GM19193 (cell line): Measurements from ENCODE around the gene CPEB2.

Source experiments
- POLR2A ChIP-seq: IDR thresholded peaks from 4 replicates; pipeline ENCODE4 v1.6.1; 2011; ENCODE audit not compliant: insufficient read depth, insufficient read length; ENCODE audit errors: extremely low read depth

Gene CPEB2

DNA sequence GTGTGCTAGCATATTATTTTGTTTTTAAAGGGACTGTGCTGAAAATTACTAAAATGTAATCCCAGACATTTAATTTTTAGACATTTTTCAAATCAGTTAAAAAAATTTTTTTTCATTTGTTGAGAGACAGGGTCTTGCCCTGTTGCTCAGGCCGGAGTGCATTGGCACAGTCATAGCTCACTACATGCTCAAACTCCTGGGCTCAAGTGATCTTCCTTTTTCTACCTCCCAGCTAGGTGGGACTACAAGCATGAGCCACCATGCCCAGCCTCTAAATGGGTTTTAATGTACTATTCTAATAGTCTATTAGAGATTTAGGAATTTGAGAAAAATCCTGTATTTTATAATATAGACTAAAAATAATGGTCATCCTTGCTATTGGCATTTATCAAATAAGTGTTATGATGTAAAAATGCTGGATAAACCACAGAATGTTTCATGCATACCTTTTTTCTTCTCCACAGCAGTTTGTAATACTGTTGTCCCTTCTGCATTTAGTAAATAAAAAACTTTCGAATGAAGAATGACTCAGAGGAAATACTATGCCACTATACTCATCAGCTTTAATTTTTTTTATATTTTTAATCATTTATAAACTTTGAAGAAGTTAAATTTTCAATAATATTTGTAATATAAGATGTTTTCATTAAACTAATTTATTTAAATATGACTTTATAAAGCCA lies 29.9 kb downstream of the CPEB2 start:
- no peak for TF ChIP-seq POLR2A

DNA sequence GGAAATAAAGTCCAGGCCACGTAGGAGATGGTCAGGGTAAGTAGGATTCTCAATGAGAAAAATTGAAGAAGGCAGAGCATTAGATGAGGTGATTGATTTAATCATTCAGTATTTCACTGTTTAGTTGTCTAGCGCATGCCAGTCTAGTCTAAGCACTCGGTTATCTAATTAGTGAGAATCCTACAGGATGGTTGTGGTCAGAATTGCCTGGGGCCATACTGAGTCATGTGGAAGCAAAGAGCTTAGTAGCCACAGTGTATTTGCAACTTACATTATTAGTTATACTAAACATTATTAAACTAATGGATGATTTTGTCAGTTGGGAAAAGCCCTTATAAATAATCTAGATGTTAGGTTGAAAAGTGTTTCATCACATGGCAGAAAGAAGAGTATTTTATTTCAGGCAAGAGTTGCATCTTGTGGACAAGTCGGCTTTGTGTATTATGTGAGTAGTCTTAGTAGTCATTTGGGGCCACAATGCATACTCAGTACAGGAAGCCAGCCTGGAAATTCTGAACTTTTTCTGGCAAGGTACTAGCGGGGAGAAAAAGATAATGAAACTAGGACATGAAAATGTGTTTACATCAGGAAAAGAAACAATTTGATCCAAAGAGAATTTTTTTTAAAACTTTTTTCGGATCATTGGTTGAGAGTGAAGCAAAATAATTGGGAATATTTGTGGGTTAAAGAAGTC lies 31.9 kb downstream of the CPEB2 start:
- TF ChIP-seq POLR2A: no peak

DNA sequence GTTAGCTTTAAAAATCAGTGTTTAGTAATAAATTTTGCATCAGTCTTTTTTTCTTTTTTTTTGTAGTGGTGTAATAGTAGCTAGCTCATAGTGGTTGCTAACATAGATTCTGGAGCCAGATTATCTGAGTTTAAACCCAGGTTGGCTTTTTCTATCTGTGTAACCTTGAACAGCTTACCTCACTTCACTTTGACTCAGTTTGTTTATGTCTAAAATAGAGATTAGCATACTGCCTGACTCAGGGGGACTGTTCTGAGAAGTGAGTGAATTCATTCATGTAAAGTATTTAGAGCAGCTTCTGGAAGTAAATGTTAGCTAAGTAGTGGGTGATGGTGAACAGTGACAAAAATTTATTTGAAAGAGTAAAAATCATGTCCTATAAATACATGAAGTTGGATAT lies 32.9 kb downstream of the CPEB2 start:
- no peak for TF ChIP-seq POLR2A

DNA sequence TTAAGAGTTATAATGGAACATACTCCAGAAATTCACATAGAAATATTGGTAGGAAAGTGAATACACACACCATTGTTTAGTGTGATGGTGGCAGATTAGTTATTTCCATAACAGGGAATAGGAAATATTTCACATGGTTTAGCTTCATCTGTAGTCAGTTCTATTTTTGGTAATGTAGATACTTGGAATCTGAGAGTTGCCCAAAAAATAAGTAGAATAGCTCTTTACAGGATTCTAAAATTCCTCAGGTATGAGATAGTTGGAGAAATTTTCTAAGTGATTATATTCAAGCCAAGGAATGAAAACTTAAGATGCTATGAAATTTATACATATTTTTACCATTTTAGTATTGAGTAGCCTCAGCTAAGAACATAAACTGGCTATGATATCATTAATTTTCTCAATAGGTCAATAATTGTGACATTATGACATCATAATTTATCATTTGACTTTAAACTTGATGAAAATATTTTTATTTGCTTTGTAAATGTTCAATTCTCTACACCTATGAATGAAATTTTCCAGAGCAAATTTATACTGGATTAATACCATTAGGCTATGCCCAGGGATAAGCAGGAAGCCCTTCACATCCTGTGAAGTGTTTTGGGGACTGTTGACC lies 35.8 kb downstream of the CPEB2 start:
- no peak for TF ChIP-seq POLR2A

DNA sequence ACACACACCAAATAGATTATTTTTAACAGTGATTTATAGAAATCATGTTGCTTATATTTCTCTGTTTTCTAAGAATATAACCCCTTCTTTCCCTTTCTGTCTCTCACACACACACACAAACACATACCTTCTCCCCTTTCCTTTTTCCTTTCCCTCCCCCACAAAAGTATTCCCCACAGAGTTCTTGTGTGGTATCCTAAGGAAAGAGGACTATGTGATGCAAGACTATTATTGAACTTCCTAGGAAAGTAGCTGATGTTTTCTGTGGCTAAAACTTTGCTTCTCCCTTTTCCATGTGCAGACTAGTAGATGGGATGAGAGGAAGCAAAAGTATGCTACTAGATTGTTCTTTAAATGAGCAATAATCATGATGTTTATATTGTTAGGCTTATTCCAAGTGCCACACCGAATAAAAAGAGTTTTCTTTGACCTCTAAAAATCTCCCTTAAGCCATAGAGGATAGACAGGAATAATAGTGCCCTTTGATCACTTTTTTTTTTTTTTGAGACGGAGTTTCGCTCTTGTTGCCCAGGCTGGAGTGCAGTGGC lies 38.7 kb downstream of the CPEB2 start:
- no peak for TF ChIP-seq POLR2A

DNA sequence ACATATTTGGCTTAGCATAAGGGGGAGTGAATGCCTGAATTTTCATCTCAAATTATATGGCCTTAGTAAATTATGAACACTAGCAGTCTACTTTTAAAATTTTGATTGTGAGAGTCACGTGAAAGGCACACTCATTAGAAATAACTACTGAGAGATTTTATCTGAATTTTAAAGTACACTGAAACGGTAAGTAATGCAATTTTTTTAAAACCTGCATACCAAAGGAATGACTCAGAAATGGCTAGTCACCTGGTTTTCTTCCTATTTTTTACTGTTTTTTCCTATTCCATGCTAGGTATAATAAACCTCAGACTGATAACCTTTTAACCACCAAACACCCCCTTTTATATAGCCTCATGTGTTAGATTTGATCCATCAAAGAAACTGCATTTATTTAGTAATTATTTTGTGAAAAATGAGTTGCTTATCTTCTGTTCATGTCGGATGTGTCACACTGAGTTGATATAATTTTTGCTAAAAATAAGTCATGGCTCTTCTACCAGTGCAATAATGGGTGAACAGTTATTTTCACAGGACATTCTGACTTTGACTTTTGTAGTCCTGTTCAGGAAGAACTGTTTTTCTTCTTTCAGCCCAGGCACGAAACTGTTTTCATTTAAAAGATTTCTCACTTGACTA lies 40.4 kb downstream of the CPEB2 start:
- no peak for TF ChIP-seq POLR2A

DNA sequence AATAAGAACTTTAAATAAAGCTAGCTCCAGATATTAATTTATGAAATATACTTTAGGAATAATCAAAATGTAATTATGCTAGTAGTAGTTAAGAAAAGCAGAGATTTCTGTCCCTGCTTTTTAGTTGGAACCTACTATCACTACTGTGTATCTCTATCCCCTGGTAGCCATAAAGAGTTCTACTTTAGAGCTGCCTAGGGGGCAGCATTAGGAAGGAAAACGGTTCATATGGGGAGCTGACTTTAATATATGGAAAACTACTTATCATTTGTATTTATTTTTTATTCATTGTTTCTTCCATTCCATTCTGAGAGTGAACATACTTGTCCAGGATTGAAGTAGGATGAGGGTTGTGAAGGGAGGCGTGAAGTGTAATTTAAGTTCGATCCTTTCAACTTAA lies 40.9 kb downstream of the CPEB2 start:
- no peak for TF ChIP-seq POLR2A

DNA sequence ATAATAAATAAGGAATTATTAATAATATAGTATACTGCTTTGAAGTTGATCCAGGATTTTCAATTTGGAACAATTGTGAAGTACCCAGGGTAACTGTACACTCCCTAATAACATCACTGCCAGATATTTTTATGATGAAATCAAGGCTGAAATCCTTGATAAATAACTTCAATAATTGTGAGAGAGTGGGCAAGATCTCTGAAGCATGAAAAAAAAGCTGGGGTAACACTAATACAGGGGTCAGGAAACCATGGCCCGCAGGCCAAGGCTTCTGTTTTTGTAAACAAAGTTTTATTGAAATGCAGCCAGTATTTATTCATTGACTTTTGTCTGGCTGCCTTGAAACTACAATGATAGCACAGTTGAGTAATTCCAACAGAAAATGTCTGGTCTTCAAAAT lies 41.6 kb downstream of the CPEB2 start:
- no peak for TF ChIP-seq POLR2A

DNA sequence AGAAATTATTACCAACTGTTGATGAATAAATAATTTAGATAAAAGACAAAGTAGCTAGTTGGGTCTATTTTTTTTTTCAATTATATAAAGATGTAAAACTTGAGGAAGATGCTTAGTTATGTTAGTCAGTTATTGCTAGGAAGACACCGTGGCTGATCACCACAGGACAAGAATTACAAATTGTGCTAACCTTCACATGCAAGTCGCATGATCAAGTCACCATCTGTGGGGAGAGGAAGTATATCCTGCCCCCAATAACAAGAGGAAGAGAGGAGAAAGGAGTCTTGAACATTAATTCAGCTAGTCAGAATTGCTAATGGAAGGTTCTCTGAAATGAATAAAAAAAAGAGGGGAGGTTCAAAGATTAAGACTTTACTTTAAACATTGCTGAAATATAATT lies 52.3 kb downstream of the CPEB2 start:
- no peak for TF ChIP-seq POLR2A

DNA sequence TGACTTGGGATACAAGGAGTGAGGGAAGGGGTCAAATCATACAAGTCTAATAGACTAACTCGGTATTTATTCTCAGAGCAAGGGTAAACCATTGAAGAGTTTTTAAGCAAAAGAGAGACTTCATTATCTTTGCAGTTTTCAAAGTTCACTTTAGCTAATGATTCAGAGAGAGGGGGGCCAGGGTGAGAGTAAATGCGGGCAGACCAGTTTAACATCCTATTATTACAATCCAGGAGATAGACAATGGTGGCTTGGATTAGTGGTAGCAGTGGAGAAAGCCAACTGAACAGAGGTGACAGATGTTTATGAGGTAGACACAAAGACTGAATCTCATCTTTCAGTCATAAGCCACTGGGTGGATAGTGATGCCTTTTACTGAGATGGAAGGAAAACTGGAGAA lies 57.9 kb downstream of the CPEB2 start:
- no peak for TF ChIP-seq POLR2A

DNA sequence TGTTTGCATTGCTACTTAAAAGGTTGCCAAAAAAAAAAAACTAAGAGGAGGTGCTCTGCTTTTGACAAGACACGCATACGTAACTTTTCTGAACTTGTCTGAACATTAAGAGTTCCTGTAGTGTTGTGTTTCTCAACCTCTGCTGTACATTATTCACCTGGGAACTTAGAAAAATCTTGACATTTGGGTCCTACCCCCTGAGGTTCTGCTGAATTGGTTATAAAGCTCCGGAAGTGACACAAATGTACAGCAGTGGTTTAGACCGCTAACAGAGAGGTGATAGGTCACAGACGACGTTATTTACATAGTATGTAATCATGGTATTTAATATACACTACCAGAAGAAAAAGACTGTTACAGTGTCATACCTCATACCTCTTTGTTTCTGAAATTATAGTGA lies 61.1 kb downstream of the CPEB2 start:
- TF ChIP-seq POLR2A: no peak

DNA sequence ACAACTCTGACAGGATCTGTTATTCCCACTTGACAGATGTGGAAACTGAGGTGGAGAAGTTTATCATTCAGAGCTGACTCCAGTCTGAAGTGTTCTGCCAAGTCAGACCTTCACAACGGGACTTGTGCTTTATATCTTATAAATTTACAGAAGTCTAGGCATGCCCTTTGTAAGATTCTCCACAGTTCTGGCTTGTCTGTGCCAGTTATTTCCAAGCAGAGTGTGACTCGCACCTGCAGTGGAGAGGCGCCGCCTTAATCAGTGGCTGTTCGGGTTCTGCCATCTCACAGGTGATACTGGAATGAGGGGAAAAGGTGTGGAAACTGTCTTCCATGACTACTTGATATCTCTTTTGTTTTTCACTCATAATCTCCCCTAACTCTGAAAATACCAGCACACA lies 63.2 kb downstream of the CPEB2 start:
- no peak for TF ChIP-seq POLR2A

DNA sequence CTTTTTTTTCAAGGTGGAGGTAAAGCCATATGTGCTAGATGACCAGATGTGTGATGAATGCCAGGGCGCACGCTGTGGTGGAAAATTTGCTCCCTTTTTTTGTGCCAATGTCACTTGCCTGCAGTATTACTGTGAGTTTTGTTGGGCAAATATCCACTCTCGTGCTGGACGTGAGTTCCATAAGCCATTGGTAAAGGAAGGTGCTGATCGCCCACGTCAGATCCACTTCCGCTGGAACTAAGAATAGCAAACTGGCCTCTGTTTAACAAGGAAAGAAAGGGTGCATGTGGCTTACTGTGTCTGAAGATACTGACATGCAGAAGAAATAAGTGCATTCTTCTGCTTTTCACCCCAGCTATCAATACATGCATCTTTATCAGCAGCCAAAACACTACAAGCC lies 63.9 kb downstream of the CPEB2 start:
- TF ChIP-seq POLR2A: no peak

DNA sequence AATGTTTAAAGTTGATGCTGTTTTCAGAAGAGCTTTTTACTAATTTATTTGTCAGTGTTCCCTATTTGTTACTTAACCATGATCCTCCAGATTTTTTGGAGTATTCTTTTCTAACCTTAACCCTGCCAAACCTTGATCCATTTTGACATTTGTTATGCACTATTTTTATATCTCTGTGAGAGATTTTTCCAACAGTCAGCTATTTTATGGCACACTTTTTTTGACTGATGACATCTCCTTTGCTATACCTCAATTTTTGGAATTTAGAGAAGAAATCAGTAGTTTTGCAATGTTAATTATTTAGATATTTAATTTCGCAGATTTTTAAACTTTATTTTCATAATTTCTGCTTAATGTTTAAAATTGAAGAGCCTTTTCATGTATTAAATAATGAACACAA lies 66.0 kb downstream of the CPEB2 start:
- TF ChIP-seq POLR2A: no peak

DNA sequence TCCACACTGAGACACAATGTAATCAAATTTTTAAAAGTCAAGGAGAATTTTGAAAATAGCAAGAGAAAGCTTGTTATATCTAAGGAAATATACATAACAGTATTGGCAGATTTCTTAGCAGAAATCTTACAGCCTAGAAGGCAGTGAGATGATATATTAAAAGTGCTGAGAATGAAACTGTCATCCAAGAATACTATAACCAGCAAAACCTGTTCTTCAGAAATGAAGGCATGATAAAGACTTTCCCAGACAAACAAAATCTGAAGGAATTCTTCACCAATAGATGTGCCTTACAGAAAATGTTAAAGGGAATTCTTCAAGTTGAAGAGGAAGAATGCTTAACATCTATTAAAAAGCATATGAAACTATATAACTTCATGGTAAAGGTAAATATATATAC lies 73.6 kb downstream of the CPEB2 start:
- TF ChIP-seq POLR2A: no peak

DNA sequence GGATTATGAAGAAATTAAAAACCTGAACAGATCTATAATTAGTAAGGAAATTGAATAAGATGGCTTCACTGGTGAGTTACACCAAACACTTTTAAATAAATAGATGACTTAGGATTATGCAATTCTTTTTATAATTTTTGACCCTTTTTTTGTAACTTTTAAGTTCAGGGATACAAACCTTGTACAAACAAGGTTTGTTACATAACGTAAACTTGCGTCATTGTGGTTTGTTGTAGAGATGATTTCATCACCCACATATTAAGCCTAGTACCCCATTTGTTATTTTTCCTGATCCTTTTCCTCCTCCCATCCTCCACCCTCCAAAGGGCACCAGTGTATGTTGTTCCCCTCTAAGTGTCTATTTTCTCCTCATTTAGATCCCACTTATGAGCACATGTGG lies 75.7 kb downstream of the CPEB2 start:
- no peak for TF ChIP-seq POLR2A
